GM10248 (cell line): ENCODE data around the gene DNAI4.

Source experiments
- CTCF ChIA-PET: fragments of 300-600 bp; sonication (Branson Sonifier 250); formaldehyde crosslinking; extraction: SDS; loops from one replicate; lab custom pipeline; 2021; ENCODE audit warnings: antibody characterized with exemption; lab: Yijun Ruan, JAX
- POLR2A ChIA-PET: fragments of 350-650 bp; sonication (Branson Sonifier 250); formaldehyde crosslinking; extraction: SDS; loops from one replicate; lab custom pipeline; 2020; ENCODE audit warnings: antibody characterized with exemption; lab: Yijun Ruan, JAX
- DNase-seq: peaks from one replicate; pipeline ENCODE4 v3.0.0; 2012; ENCODE audit errors: extremely low spot score
- CTCF ChIP-seq: IDR thresholded peaks from 2 replicates; pipeline ENCODE4 v1.5.1; 2012; ENCODE audit warnings: mild to moderate bottlenecking, low read depth; ENCODE audit errors: extremely low read depth, missing control alignments, control extremely low read depth

DNAI4 gene

GRCh38 chr1:66852870-66853269 is 71.8 kb downstream of the DNAI4 start:
- DNase-seq, result no peak
- no peak for TF ChIP-seq CTCF
- CTCF ChIA-PET, result interaction anchor here (1.3 kb wide), 1 partner anchor 9 kb away, joined by 3 read pairs; no protein-coding TSS in a partner anchor
- POLR2A ChIA-PET, result no interaction called here

GRCh38 chr1:66850989-66851388 is 73.7 kb downstream of the DNAI4 start:
- DNase-seq, result no peak
- TF ChIP-seq CTCF, result no peak
- ChIA-PET POLR2A (no interaction called here), CTCF (no interaction called here)

- ChIA-PET POLR2A (no interaction called here), CTCF (no interaction called here)
- no peak for DNase-seq
- no peak for TF ChIP-seq CTCF
These were observed 76.5 kb downstream of the DNAI4 start for GRCh38 chr1:66848193-66848592.

GRCh38 chr1:66840929-66841328 is 83.7 kb downstream of the DNAI4 start:
- TF ChIP-seq CTCF, result no peak
- ChIA-PET CTCF (interaction anchor here (1.2 kb wide), 1 partner anchor 38 kb away, joined by 3 read pairs; no protein-coding TSS in a partner anchor), POLR2A (no interaction called here)
- no peak for DNase-seq

GRCh38 chr1:66834926-66835325 is 89.7 kb downstream of the DNAI4 start:
- ChIA-PET POLR2A (no interaction called here), CTCF (no interaction called here)
- TF ChIP-seq CTCF, result no peak
- DNase-seq, result no peak

GRCh38 chr1:66833112-66833511 is 91.5 kb downstream of the DNAI4 start:
- DNase-seq, result no peak
- CTCF ChIA-PET, result no interaction called here
- POLR2A ChIA-PET, result no interaction called here
- TF ChIP-seq CTCF, result no peak
